ENCODE results near the gene EYA4.
"Not testable (repeated sequence)": the region's sequence is repeated elsewhere in the genome, so short reads cannot be mapped to it uniquely, and the experiment has no call there.

Gene EYA4

GRCh38 chr6:133358574-133359150 is 117.5 kb downstream of the EYA4 start:
- no peak for DNase-seq

GRCh38 chr6:133359256-133359655 is 118.1 kb downstream of the EYA4 start:
- no peak for DNase-seq

- DNase-seq = no peak
Measured at GRCh38 chr6:133359760-133360159, 118.6 kb downstream of the EYA4 start.

- no peak for DNase-seq
Measured at GRCh38 chr6:133360194-133360593, 119.0 kb downstream of the EYA4 start.

- DNase-seq = no peak
Measured at GRCh38 chr6:133362813-133363212, 121.7 kb downstream of the EYA4 start.

GRCh38 chr6:133368664-133369063 is 127.5 kb downstream of the EYA4 start:
- no peak for DNase-seq

- DNase-seq = no peak
Measured at GRCh38 chr6:133369773-133370272, 128.7 kb downstream of the EYA4 start.

- no peak for DNase-seq
Measured at GRCh38 chr6:133376743-133377142, 135.6 kb downstream of the EYA4 start.

GRCh38 chr6:133377219-133377618 is 136.1 kb downstream of the EYA4 start:
- no peak for DNase-seq

GRCh38 chr6:133380047-133380446 is 138.9 kb downstream of the EYA4 start:
- DNase-seq = no peak

GRCh38 chr6:133380723-133381122 is 139.6 kb downstream of the EYA4 start:
- no peak for DNase-seq

- DNase-seq = no peak
Measured at GRCh38 chr6:133388731-133389130, 147.6 kb downstream of the EYA4 start.

- DNase-seq = no peak
Measured at GRCh38 chr6:133390168-133390567, 149.0 kb downstream of the EYA4 start.

- DNase-seq = no peak
Measured at GRCh38 chr6:133392015-133392414, 150.9 kb downstream of the EYA4 start.

GRCh38 chr6:133392641-133393040 is 151.5 kb downstream of the EYA4 start:
- no peak for DNase-seq

GRCh38 chr6:133393891-133394290 is 152.7 kb downstream of the EYA4 start:
- no peak for DNase-seq

GRCh38 chr6:133394630-133395029 is 153.5 kb downstream of the EYA4 start:
- DNase-seq = no peak

- DNase-seq = no peak
Measured at GRCh38 chr6:133396233-133396983, 155.3 kb downstream of the EYA4 start.

- no peak for DNase-seq
Measured at GRCh38 chr6:133396984-133397348, 155.8 kb downstream of the EYA4 start.

GRCh38 chr6:133397601-133398000 is 156.4 kb downstream of the EYA4 start:
- not testable (repeated sequence) for DNase-seq

- no peak for DNase-seq
Measured at GRCh38 chr6:133399426-133399825, 158.3 kb downstream of the EYA4 start.

- DNase-seq = no peak
Measured at GRCh38 chr6:133404151-133404550, 163.0 kb downstream of the EYA4 start.

GRCh38 chr6:133404728-133405127 is 163.6 kb downstream of the EYA4 start:
- DNase-seq = no peak

- DNase-seq = no peak
Measured at GRCh38 chr6:133407320-133408100, 166.4 kb downstream of the EYA4 start.
